HCT116 (cell line): ENCODE results near the gene STRADA. TPM values are rescaled to one million over a fixed set of nuclear protein-coding genes. Genes with fewer than 3 reads are reported as not detected.

Experiments
- ATAC-seq: fragments of 200-7000 bp; cut with Tn5 transposase; 2 replicates; pipeline ENCODE4 v1.9.1; 2020; ENCODE audit warnings: mild to moderate bottlenecking, moderate library complexity
- BruUV-seq: library from RNA; stranded (reverse); fragments of 400-500 nt; replicated peaks from 2 replicates; lab custom pipeline; 2021; lab: Mats Ljungman, UMichigan
- CTCF ChIA-PET: fragments of 300-600 bp; sonication (Branson Sonifier 250); formaldehyde crosslinking; loops from one replicate; lab custom pipeline; 2021; ENCODE audit warnings: antibody characterized with exemption; lab: Charles Lee
- POLR2A ChIA-PET: fragments of 300-600, 350-600 bp; sonication (Branson Sonifier 250); formaldehyde crosslinking; loops from one replicate; lab custom pipeline; 2021; ENCODE audit warnings: antibody characterized with exemption; lab: Charles Lee
- RAD21 ChIA-PET, 2 experiments: fragments of 300-600 bp; sonication (Branson Sonifier 250); formaldehyde crosslinking; loops; one replicate each; lab custom pipeline; 2023; ENCODE audit warnings: low total read pairs in 2 of 2; ENCODE audit not compliant: uncharacterized antibody in 2 of 2, unreplicated experiment in 2 of 2, low non-redundant PET in 1 of 2; lab: Charles Lee
- DNase-seq: peaks from one replicate; pipeline ENCODE4 v3.0.0-alpha.2; 2010; ENCODE audit warnings: low read depth, low spot score
- H2AFZ ChIP-seq: fragments of 200-600 bp; shearing (Covaris generic), sonication (generic); 2 replicates; pipeline ENCODE4 v1.6.1; 2017; ENCODE audit warnings: low read depth, mixed run types, mixed read lengths, antibody characterized with exemption, low read length; ENCODE audit not compliant: poor library complexity, severe bottlenecking
- H3K27ac ChIP-seq: 2 replicates; pipeline ENCODE4 v1.5.1; 2012; ENCODE audit warnings: low read depth, low read length
- H3K27me3 ChIP-seq: fragments of 200-600 bp; sonication (generic); 2 replicates; pipeline ENCODE4 v1.6.1; 2016; ENCODE audit warnings: mixed run types, low read length, mixed read lengths; ENCODE audit not compliant: insufficient read depth
- H3K36me3 ChIP-seq, 2 experiments: fragments of 200-500 bp in 1 of 2; fragments of 200-600 bp in 1 of 2; sonication (Bioruptor generic) in 1 of 2; sonication (generic) in 1 of 2; 2 replicates each; pipeline versions ENCODE4 v1.5.1 to v1.6.1; 2014 to 2016; ENCODE audit warnings: low read length in 2 of 2, inconsistent platforms in 1 of 2, mixed read lengths in 1 of 2, mixed run types in 1 of 2; ENCODE audit not compliant: insufficient read depth in 2 of 2, control insufficient read depth in 1 of 2
- H3K4me1 ChIP-seq, 2 experiments: fragments of 200-600 bp in 1 of 2; sonication (generic) in 1 of 2; 2 replicates each; pipeline versions ENCODE4 v1.5.1 to v1.6.1; 2012 to 2017; ENCODE audit warnings: low read length in 2 of 2, inconsistent platforms in 1 of 2, mild to moderate bottlenecking in 1 of 2, mixed read lengths in 1 of 2, mixed run types in 1 of 2, moderate library complexity in 1 of 2; ENCODE audit not compliant: insufficient read depth in 2 of 2, control insufficient read depth in 1 of 2
- H3K4me2 ChIP-seq: fragments of 200-600 bp; sonication (generic); 2 replicates; pipeline ENCODE4 v1.6.1; 2017; ENCODE audit warnings: mixed run types, low read length, mixed read lengths
- H3K4me3 ChIP-seq, 2 experiments: fragments of 200-600 bp in 1 of 2; sonication (generic) in 1 of 2; replicated peaks in 1 of 2; 2 replicates each; pipeline ENCODE4 v1.5.1; 2011 to 2016; ENCODE audit warnings: low read length in 2 of 2, control low read depth in 1 of 2, low read depth in 1 of 2, mild to moderate bottlenecking in 1 of 2, mixed read lengths in 1 of 2, mixed run types in 1 of 2
- H3K79me2 ChIP-seq: fragments of 200-600 bp; sonication (generic); 2 replicates; pipeline ENCODE4 v1.6.1; 2017; ENCODE audit warnings: mild to moderate bottlenecking, mixed run types, low read length, moderate library complexity, mixed read lengths; ENCODE audit not compliant: insufficient read depth
- H3K9ac ChIP-seq: fragments of 200-600 bp; sonication (generic); 2 replicates; pipeline ENCODE4 v1.6.1; 2016; ENCODE audit warnings: low read length, mixed read lengths
- H3K9me2 ChIP-seq: fragments of 200-600 bp; sonication (generic), shearing (Covaris generic); 2 replicates; pipeline ENCODE4 v1.6.1; 2017; ENCODE audit warnings: mixed run types, mild to moderate bottlenecking, moderate library complexity; ENCODE audit not compliant: insufficient read depth
- H3K9me3 ChIP-seq, 2 experiments: fragments of 200-500 bp in 1 of 2; fragments of 200-600 bp in 1 of 2; sonication (Bioruptor generic) in 1 of 2; sonication (generic) in 1 of 2; 2 replicates each; pipeline ENCODE4 v1.6.1; 2014 to 2017; ENCODE audit warnings: low read length in 2 of 2, mixed read lengths in 2 of 2, inconsistent platforms in 1 of 2, low read depth in 1 of 2, mild to moderate bottlenecking in 1 of 2, mixed run types in 1 of 2, moderate library complexity in 1 of 2; ENCODE audit not compliant: control insufficient read depth in 1 of 2, insufficient read depth in 1 of 2
- H4K20me1 ChIP-seq: fragments of 200-600 bp; sonication (generic), shearing (Covaris generic); 2 replicates; pipeline ENCODE4 v1.6.1; 2017; ENCODE audit warnings: mixed run types, mild to moderate bottlenecking, moderate library complexity; ENCODE audit not compliant: insufficient read depth
- ELF1 ChIP-seq: IDR thresholded peaks from 2 replicates; pipeline ENCODE4 v1.6.1; 2012; ENCODE audit warnings: low read depth, borderline replicate concordance
- JUND ChIP-seq: IDR thresholded peaks from 2 replicates; pipeline ENCODE4 v1.6.1; 2012
- POLR2A ChIP-seq: IDR thresholded peaks from 2 replicates; pipeline ENCODE4 v1.7.0; 2011; ENCODE audit warnings: borderline replicate concordance; ENCODE audit not compliant: insufficient read depth, insufficient read length; ENCODE audit errors: extremely low read depth
- TCF7L2 ChIP-seq: IDR thresholded peaks from 2 replicates; pipeline ENCODE4 v1.7.0; 2011; ENCODE audit warnings: borderline replicate concordance, inconsistent platforms; ENCODE audit not compliant: insufficient read depth, insufficient read length; ENCODE audit errors: extremely low read depth
- YY1 ChIP-seq: IDR thresholded peaks from 2 replicates; pipeline ENCODE4 v1.6.1; 2011; ENCODE audit warnings: low read length, low read depth, moderate library complexity, mild to moderate bottlenecking; ENCODE audit not compliant: insufficient replicate concordance; ENCODE audit errors: extremely low read depth
- intact Hi-C: fragments of 100-400 bp; cut with micrococcal nuclease; formaldehyde crosslinking; loops from 2 replicates; pipeline ENCODE4 v1.10.0; 2022
- total RNA-seq: library from RNA; stranded (reverse); gene quantifications from one replicate; pipeline ENCODE4 v1.2.1, GENCODE V29; 2021; ENCODE audit not compliant: unreplicated experiment
- TF ChIP-seq, protein P1 (sequence below), 3 experiments: fragments of 200-600 bp in 1 of 3; sonication (generic) in 1 of 3; IDR thresholded peaks in 2 of 3; conservative IDR thresholded peaks in 1 of 3; 2 replicates each; pipeline ENCODE4 v1.5.1; 2012 to 2017; ENCODE audit warnings: low read depth in 2 of 3, low read length in 2 of 3, antibody characterized with exemption in 1 of 3, borderline replicate concordance in 1 of 3, control low read depth in 1 of 3, mild to moderate bottlenecking in 1 of 3, mixed read lengths in 1 of 3, mixed run types in 1 of 3, moderate library complexity in 1 of 3; ENCODE audit not compliant: insufficient read depth in 1 of 3

STRADA gene
- total RNA-seq, 1 experiment from 2014 or later, result 38.0 TPM

GRCh38 chr17:63702721-63703015 is 38.9 kb downstream of the STRADA start:
- BruUV-seq, result no TSS peak
- POLR2A ChIA-PET, result no interaction called here

More at GRCh38 chr17:63702721-63703015, 38.9 kb downstream of the STRADA start:
- Histone ChIP-seq H3K4me2 (no peak overlapping the region), H3K79me2 (no peaks in the 10 kb centered on the region), H3K4me3 (no peak overlapping the region), H3K4me1 (peaks cover 5 to 23% of the 10 kb centered on the region in 2 experiments), H3K27ac (no peak overlapping the region), H4K20me1 (no peaks in the 10 kb centered on the region), H3K9me3 (no peaks in the 10 kb centered on the region), H3K27me3 (no peaks in the 10 kb centered on the region), H3K9ac (no peak overlapping the region), H2AFZ (no peak overlapping the region), H3K36me3 (no peaks in the 10 kb centered on the region), H3K9me2 (no peaks in the 10 kb centered on the region)
- TF ChIP-seq JUND (no peak), POLR2A (no peak), TCF7L2 (no peak), ELF1 (no peak), YY1 (no peak)
- TF ChIP-seq, protein P1, sequence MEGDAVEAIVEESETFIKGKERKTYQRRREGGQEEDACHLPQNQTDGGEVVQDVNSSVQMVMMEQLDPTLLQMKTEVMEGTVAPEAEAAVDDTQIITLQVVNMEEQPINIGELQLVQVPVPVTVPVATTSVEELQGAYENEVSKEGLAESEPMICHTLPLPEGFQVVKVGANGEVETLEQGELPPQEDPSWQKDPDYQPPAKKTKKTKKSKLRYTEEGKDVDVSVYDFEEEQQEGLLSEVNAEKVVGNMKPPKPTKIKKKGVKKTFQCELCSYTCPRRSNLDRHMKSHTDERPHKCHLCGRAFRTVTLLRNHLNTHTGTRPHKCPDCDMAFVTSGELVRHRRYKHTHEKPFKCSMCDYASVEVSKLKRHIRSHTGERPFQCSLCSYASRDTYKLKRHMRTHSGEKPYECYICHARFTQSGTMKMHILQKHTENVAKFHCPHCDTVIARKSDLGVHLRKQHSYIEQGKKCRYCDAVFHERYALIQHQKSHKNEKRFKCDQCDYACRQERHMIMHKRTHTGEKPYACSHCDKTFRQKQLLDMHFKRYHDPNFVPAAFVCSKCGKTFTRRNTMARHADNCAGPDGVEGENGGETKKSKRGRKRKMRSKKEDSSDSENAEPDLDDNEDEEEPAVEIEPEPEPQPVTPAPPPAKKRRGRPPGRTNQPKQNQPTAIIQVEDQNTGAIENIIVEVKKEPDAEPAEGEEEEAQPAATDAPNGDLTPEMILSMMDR (IDR thresholded peaks at IDR 0.05 in 2 of 3, conservative IDR thresholded peaks at IDR 0.05 in 1 of 3; ENCODE audit: borderline replicate concordance in 1 of 3, insufficient read depth in 1 of 3, low read depth in 2 of 3, low read length in 2 of 3), result no peak
- no peak for ATAC-seq
- ChIA-PET RAD21 (no interaction called here), CTCF (interaction anchor here (1.2 kb wide), 1 partner anchor 267 kb away, joined by 3 read pairs; no protein-coding TSS in a partner anchor)
- intact Hi-C loops, result no loop called here
- no peak for DNase-seq
